ENCODE results near the gene PHACTR2.
"Not testable (repeated sequence)": the region's sequence is repeated elsewhere in the genome, so short reads cannot be mapped to it uniquely, and the experiment has no call there.

Gene PHACTR2

DNA sequence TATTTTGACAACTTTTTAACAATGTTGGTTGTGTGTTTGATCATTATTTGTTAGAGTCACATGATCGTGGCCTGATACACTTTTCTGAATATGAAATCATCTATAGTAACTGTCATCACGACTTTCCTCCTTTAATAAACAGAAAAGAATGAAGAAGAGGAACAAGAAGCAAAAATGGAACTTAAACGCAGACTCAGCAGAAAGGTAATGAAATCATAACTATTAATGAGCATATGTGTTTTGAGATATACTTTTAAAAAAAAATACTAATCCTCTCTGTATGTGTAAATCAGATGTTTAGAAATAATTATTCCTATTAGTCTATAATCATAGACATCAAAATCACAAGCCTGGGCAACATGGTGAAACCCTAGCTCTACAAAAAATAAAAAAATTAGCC lies 105.3 kb downstream of the PHACTR2 start:
- Mint-ChIP-seq H3K27ac (no peak overlapping the region), H3K9me3 (peaks cover 6% of the 10 kb centered on the region), H3K4me3 (no peak overlapping the region), H3K27me3 (no peaks in the 10 kb centered on the region), H3K36me3 (peaks cover 46% of the 10 kb centered on the region), H3K4me1 (no peaks in the 10 kb centered on the region)

DNA sequence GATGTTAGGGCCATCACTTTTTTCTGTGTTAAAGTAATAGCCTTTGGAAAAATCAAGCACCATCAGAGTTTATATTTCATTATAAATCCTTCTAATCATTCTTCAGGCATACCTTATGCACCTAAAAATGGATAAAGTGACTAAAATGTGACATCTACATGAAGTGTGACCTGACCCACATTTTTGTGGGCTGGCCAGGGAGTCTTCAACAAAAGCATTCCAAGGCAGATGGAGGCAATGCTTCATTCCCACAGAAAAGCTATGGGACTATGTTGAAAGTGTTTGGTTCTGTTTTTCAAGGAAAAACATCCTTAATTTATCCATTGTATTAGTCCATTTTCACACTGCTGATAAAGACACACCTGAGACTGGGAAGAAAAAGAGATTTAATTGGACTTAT lies 106.6 kb downstream of the PHACTR2 start:
- H3K4me1 Mint-ChIP-seq = no peaks in the 10 kb centered on the region
- H3K9me3 Mint-ChIP-seq = peaks cover 6% of the 10 kb centered on the region
- peaks cover 47% of the 10 kb centered on the region for H3K36me3 Mint-ChIP-seq
- H3K27me3 Mint-ChIP-seq = no peaks in the 10 kb centered on the region
- H3K27ac Mint-ChIP-seq = no peak overlapping the region
- no peak overlapping the region for H3K4me3 Mint-ChIP-seq

DNA sequence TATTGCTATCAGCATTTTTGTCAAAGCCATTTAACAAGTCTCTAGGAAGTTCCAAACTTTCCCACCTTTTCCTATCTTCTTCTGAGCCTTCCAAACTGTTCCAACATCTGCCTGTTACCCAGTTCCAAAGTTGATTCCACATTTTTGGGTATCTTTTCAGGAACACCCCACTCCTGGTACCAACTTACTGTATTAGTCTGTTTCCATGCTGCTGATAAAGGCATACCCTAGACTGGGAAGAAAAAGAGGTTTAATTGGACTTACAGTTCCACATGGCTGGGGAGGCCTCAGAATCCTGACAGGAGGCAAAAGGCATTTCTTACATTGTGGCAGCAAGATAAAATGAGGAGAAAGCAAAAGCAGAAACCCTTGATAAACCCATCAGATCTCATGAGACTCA lies 108.6 kb downstream of the PHACTR2 start:
- H3K27ac Mint-ChIP-seq, H3K4me1 Mint-ChIP-seq, H3K4me3 Mint-ChIP-seq, H3K27me3 Mint-ChIP-seq: not testable (repeated sequence)
- H3K36me3 Mint-ChIP-seq = peaks cover 54% of the 10 kb centered on the region
- H3K9me3 Mint-ChIP-seq = peaks cover 11% of the 10 kb centered on the region

DNA sequence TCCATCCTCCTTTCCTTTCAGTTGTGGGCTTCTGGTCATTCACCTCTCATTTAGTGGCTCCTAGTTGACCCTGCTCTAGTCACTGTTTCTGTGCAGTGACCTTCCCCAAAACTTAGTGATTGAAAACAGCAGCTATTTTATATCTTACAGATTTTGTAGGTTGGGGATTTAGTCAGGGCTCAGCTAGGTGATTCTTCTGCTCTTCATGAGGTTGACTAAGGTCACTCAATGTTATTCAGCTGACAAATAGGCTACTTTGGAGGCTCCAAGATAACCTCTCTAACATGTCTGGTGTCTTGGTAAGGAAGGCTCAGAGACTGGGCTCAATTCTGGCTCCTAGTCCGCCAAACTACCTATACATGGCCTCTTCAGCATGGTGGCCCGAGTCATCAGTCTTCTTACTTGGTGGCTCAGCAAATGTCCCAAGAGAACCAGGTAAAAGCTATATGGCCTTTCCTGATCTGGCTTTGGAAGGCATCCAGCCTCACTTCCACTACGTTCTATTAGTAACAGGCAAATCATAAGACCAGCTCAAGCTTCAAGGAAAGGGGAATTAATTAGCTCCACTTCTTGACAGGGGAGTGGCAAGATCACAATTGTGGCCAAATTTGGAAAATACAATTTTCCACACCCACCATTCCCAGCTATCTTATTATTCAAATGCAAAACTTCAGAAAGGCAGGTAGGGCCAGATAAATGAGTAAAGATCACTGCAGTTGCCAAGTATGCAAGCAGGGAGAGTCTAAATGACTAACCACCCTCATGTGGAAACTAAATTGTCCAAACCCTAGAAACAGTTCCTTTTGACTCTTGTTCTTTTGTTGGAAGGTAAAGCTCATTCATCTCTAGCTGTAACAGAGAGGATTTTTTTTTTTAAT lies 114.9 kb downstream of the PHACTR2 start:
- H3K27me3 Mint-ChIP-seq = no peaks in the 10 kb centered on the region
- peaks cover 56% of the 10 kb centered on the region for H3K36me3 Mint-ChIP-seq
- no peak overlapping the region for H3K4me3 Mint-ChIP-seq
- no peaks in the 10 kb centered on the region for H3K4me1 Mint-ChIP-seq
- H3K9me3 Mint-ChIP-seq = peaks cover 5% of the 10 kb centered on the region
- H3K27ac Mint-ChIP-seq = no peak overlapping the region

DNA sequence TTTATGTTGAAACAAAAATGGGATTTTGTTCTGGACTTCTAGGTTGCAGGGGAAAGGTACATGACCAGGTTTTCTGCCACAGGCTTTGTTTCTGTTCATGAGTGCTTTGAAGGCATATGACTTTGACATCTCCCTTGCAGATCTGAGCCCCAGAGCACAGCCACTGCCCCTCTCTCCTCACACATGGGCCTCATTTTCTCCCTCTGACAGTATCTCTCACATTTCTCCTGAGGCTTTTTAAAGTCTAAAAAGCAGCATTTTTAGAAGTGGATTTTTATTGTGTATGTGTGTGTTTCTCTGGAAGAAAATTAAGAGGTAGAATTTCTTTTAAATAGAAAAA lies 115.5 kb downstream of the PHACTR2 start:
- Mint-ChIP-seq H3K4me3 (no peak overlapping the region), H3K27ac (no peak overlapping the region), H3K36me3 (peaks cover 61% of the 10 kb centered on the region), H3K27me3 (no peaks in the 10 kb centered on the region), H3K9me3 (peaks cover 8% of the 10 kb centered on the region), H3K4me1 (no peaks in the 10 kb centered on the region)

DNA sequence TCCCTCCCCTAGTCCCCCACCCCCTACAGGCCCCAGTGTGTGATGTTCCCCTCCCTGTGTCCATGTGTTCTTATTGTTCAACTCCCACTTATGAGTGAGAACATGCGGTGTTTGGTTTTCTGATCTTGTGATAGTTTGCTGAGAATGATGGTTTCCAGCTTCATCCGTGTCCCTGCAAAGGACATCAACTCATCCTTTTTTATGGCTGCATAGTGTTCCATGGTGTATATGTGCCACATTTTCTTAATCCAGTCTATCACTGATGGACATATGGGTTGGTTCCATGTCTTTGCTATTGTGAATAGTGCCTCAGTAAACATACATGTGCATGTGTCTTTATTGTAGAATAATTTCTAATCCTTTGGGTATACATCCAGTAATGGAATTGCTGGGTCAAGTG lies 118.8 kb downstream of the PHACTR2 start:
- Mint-ChIP-seq H3K9me3 (peaks cover 18% of the 10 kb centered on the region), H3K36me3 (peaks cover 62% of the 10 kb centered on the region)
- H3K4me1 Mint-ChIP-seq, H3K27ac Mint-ChIP-seq, H3K4me3 Mint-ChIP-seq, H3K27me3 Mint-ChIP-seq: not testable (repeated sequence)

DNA sequence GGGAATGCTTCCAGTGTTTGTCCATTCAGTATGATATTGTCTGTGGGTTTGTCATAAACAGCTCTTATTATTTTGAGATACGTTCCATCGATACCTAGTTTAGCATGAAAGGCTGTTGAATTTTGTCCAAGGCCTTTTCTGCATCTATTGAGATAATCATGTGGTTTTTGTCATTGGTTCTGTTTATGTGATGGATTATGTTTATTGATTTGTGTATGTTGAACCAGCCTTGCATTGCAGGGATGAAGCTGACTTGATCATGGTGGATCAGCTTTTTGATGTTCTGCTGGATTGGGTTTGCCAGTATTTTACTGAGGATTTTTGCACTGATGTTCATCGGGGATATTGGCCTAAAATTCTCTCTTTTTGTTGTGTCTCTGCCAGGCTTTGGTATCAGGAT lies 120.7 kb downstream of the PHACTR2 start:
- Mint-ChIP-seq H3K9me3 (peaks cover 18% of the 10 kb centered on the region), H3K36me3 (peaks cover 51% of the 10 kb centered on the region)
- H3K27ac Mint-ChIP-seq, H3K4me3 Mint-ChIP-seq, H3K27me3 Mint-ChIP-seq, H3K4me1 Mint-ChIP-seq: not testable (repeated sequence)

DNA sequence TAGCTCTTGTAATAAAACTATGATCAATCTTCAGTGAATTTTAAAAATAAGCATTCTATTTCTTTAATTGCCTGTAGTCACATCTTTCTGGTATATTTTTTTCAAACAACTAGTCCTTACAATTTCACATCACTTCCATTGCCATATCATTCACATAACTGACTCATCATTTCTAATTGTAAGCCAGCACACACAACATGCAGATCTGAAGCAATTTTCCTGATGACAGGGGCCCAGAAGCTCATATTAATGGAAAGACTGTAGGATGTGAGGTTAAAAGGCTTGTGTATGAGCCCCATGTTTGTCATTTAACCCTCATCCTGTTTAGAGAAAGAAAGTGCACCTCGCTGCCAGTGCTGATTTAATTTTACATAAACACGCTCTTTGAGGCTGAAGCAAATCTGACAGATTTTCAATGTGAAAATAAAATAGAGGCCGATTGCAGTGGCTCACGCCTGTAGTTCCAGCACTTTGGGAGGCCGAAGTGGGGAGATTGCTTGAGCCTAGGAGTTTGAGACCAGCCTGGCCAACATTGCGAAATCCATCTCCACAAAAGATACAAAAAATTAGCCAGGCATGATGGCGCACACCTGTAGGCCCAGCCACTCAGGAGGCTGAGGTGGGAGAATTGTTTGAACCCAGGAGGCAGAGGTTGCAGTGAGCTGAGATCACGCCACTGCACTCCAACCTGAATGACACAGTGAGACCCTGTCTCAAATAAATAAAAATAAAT lies 125.2 kb downstream of the PHACTR2 start:
- Mint-ChIP-seq H3K4me1 (peaks cover 45% of the 10 kb centered on the region), H3K9me3 (peaks cover 18% of the 10 kb centered on the region), H3K4me3 (peak overlapping the region; percentile 0), H3K27ac (peak overlapping the region; percentile 85), H3K27me3 (no peaks in the 10 kb centered on the region), H3K36me3 (peaks cover 43% of the 10 kb centered on the region)

DNA sequence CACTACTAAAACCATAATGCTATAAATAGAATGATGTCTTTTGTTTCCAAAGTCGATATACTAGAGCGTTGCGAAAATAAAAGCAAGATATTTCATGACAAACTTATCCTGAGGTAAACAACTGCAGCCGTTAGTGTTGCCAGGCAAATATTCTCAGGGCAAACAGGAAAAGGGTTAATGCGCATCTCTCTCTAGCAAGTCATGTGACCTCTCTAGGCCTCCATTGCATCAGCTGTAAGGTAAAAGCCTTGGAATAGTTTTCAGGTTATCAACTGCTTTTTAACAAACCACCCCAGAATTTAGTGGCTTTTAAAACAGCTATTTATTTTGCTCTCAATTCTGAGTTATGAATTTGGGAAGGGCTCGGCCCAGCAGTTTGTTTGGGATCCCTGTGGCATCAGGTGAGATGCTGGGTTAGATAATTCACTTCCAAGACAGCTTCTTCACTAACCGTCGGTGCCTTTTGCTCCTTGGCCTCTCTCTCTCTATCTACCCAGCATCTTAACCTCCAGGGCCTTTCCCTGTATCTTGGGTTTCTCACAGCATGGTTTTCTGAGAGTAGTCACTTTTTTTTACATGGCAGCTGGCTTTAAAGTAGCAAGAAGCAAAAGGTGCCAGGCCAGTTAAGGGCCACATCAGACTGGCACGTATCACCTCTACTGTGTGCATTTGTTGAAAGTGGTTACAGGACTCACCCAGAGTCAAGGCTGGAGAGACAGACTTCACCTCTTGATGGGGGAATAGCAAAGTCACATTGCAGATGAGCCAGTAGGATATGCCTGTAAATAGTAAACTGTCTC lies 126.2 kb downstream of the PHACTR2 start:
- H3K27ac Mint-ChIP-seq = peak overlapping the region; percentile 74
- peaks cover 10% of the 10 kb centered on the region for H3K9me3 Mint-ChIP-seq
- H3K27me3 Mint-ChIP-seq = no peaks in the 10 kb centered on the region
- peaks cover 45% of the 10 kb centered on the region for H3K4me1 Mint-ChIP-seq
- peaks cover 35% of the 10 kb centered on the region for H3K36me3 Mint-ChIP-seq
- H3K4me3 Mint-ChIP-seq = no peak overlapping the region

DNA sequence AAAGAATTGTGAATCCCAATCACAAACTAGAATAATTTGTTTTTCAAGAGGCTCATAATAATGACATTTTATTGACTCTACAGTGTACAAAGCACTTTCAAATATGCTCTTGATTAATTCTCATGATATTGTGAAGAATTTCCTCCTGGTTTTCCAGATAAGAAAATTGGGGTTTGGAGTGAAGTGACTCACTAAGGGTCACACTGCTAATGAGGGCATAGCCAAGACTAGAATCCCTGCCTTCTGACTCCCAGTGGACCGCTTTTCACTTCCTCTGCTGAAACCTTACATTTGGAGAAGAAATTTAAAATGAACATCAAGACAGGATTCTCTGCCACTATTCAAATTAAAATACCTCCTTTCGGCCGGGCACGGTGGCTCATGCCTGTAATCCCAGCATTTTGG lies 127.1 kb downstream of the PHACTR2 start:
- peaks cover 5% of the 10 kb centered on the region for H3K9me3 Mint-ChIP-seq
- peaks cover 27% of the 10 kb centered on the region for H3K36me3 Mint-ChIP-seq
- H3K27me3 Mint-ChIP-seq = no peaks in the 10 kb centered on the region
- H3K27ac Mint-ChIP-seq = peak overlapping the region; percentile 93
- no peak overlapping the region for H3K4me3 Mint-ChIP-seq
- peaks cover 45% of the 10 kb centered on the region for H3K4me1 Mint-ChIP-seq

DNA sequence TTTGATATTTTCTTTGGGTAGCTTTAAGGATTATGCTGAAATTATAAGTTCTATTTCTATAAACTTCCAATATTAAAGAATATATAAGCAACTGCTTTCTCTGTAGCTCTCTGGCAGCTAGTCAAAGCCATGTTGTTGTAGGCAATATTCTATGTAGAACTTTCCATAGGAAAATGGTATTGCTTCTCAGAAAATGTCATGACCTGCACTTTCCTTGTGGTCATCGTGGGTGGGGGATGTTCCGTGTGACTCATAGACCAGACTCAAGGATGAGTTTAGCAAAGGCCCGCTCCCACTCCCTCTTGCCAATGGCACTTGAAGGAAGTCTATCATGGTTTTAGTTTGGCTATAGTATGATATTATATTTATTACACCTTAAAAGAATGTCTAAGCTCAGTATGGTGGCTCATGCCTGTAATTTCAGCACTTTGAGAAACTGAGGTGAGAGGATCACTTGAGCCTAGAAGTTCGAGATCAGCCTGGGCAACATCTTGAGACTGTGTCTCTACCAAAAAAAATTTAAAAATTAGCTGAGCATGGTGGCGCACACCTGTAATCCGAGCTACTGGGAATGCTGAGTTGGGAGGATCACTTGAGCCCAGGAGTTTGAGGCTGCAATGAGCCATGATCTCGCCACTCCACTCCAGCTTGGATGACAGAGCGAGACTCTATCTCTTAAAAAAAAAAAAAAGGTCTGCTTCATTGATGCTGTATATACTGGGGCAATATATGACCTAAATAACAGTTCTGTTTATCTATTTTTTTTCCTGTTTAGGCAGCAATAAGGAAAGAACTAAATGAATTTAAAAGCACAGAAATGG lies 128.7 kb downstream of the PHACTR2 start:
- H3K4me1 Mint-ChIP-seq = peaks cover 50% of the 10 kb centered on the region
- H3K36me3 Mint-ChIP-seq = peaks cover 18% of the 10 kb centered on the region
- peak overlapping the region; percentile 93 for H3K27ac Mint-ChIP-seq
- H3K27me3 Mint-ChIP-seq = no peaks in the 10 kb centered on the region
- no peaks in the 10 kb centered on the region for H3K9me3 Mint-ChIP-seq
- peak overlapping the region; percentile 57 for H3K4me3 Mint-ChIP-seq

DNA sequence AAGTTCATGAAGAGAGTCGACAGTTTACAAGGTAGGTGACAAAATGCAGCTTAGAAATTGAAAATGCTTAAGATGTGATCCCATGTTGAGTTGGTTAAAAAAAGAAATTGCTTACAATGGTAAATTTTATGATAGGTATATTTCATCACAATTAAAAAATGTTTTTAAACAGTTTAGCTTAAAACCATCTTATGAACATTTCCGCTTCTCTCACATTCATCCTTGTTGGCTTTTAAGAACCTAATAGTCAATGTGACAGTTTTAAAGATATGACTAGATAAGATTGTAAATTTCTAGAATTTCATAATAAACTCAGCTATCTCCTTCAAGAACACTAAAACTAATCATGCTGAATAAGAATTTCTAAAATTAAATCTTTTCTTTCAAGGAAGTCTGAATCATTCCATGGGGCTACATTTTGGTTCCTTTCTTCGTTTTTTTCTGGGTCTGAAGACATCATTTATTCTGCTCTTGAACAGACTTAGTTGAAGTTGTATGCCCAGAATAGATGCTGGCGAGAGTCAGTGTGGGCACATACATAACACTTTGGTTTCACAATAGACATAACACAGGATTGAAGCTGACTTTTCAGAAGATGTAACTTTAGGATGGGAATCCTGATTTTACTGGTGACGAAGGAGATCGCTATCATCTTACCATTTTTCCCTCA lies 129.5 kb downstream of the PHACTR2 start:
- H3K27ac Mint-ChIP-seq = peak overlapping the region; percentile 93
- H3K4me1 Mint-ChIP-seq = peaks cover 56% of the 10 kb centered on the region
- peak overlapping the region; percentile 57 for H3K4me3 Mint-ChIP-seq
- peaks cover 15% of the 10 kb centered on the region for H3K36me3 Mint-ChIP-seq
- H3K27me3 Mint-ChIP-seq = no peaks in the 10 kb centered on the region
- H3K9me3 Mint-ChIP-seq = no peaks in the 10 kb centered on the region

DNA sequence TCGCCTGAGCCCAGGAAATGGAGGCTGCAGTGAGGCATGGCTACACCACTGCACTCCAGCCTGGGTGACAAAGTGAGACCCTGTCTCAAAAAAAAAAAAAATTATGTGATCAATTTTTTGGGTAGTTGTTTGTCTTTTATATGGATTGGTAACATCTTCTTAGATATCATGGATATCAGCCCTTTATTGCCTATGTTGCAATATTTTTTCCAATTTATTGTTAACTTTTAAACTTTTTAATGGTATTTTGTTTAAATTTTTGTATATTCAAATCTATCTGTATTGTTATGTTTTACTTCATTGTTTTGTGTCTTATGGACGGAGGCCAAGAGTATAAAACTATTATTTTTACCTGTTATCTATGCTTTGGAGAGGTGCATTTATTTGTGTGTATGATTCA lies 133.0 kb downstream of the PHACTR2 start:
- Mint-ChIP-seq H3K27ac (no peak overlapping the region), H3K27me3 (no peaks in the 10 kb centered on the region), H3K9me3 (no peaks in the 10 kb centered on the region), H3K4me1 (peaks cover 31% of the 10 kb centered on the region), H3K36me3 (peaks cover 13% of the 10 kb centered on the region), H3K4me3 (no peak overlapping the region)

DNA sequence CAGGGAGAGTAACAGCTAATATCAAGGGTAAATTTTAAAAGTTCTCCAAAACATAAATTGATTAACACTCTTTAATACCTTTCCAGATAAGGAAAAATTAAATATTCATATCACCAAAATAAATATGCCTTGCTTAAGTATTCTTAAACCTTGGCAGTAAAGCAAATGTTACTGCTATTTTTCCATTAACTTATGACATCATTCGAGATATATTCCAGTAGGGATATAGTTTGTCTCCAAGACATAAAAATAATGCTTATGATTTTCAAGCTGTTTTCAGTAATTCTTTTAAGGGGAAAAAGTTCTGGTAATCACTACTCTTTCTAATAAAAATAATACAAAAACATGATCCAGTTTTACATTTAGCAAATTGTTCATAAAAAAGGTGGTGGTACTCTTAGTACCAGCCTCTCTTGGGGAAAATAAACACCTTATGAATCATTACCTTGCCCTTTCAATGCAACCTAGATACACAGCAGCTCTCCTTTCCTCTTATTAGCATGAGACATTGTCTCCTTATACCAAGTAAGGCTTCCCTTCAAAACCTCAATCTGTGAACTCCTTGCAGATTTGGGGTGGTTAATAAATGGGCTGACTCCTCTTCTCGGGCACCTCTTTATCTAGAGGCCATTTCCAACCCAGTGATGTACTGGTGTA lies 133.9 kb downstream of the PHACTR2 start:
- Mint-ChIP-seq H3K4me3 (no peak overlapping the region), H3K27ac (peak overlapping the region; percentile 47), H3K4me1 (peaks cover 23% of the 10 kb centered on the region), H3K36me3 (peaks cover 11% of the 10 kb centered on the region), H3K9me3 (no peaks in the 10 kb centered on the region), H3K27me3 (no peaks in the 10 kb centered on the region)

Measured in activated naive CD4-positive, alpha-beta T cell treated with anti-CD3 and anti-CD28 coated beads, Interleukin-2, amount 50 U/mL, for 24 hours (primary cell).